Mesenteric fat pad (tissue), 1 donor: Measurements from ENCODE around the gene DHCR24. TPM values are rescaled to one million over a fixed set of nuclear protein-coding genes. Genes with fewer than 3 reads are reported as not detected.

Experiments
- DNase-seq: peaks from one replicate; pipeline ENCODE4 v3.0.0-alpha.2; 2020; ENCODE audit warnings: low spot score
- total RNA-seq: library from RNA; stranded (reverse); fragmentation: NEBNext Ultra II Directional; extraction: Animal tissue kit (Norgen Biotek cat#: 25700); gene quantifications from one replicate; pipeline ENCODE4 v1.2.1, GENCODE V29; 2021
- donor health status: DM: yes; HTN: yes; CAD: no.

Gene DHCR24
- total RNA-seq, 1 donor from 2014 or later: 115 TPM

GRCh38 chr1:54865238-54866073 lies 21.5 kb downstream of the DHCR24 start:
- peak; percentile 57 for DNase-seq

- DNase-seq: no peak
Observed at GRCh38 chr1:54864460-54865208, 22.4 kb downstream of the DHCR24 start.

GRCh38 chr1:54863267-54863665 lies 23.7 kb downstream of the DHCR24 start:
- no peak for DNase-seq

- no peak for DNase-seq
Observed at GRCh38 chr1:54861070-54861761, 25.8 kb downstream of the DHCR24 start.

GRCh38 chr1:54859700-54860391 lies 27.1 kb downstream of the DHCR24 start:
- no peak for DNase-seq

GRCh38 chr1:54857746-54858561 lies 29.0 kb downstream of the DHCR24 start:
- DNase-seq: peak; percentile 72

GRCh38 chr1:54857141-54857540 lies 29.9 kb downstream of the DHCR24 start:
- no peak for DNase-seq

- peak; percentile 75 for DNase-seq
Observed at GRCh38 chr1:54854381-54855020, 32.5 kb downstream of the DHCR24 start.

- DNase-seq: peak; percentile 75
Observed at GRCh38 chr1:54853793-54854370, 33.1 kb downstream of the DHCR24 start.

- DNase-seq: peak; percentile 68
Observed at GRCh38 chr1:54853096-54853792, 33.8 kb downstream of the DHCR24 start.

GRCh38 chr1:54851936-54852524 lies 35.0 kb downstream of the DHCR24 start:
- DNase-seq: peak; percentile 82

GRCh38 chr1:54851406-54851805 lies 35.6 kb downstream of the DHCR24 start:
- DNase-seq: peak; percentile 79

GRCh38 chr1:54850737-54851136 lies 36.3 kb downstream of the DHCR24 start:
- peak; percentile 64 for DNase-seq

- DNase-seq: no peak
Observed at GRCh38 chr1:54850069-54850730, 36.8 kb downstream of the DHCR24 start.

- DNase-seq: peak; percentile 68
Observed at GRCh38 chr1:54849219-54850068, 37.6 kb downstream of the DHCR24 start.

GRCh38 chr1:54848134-54848948 lies 38.7 kb downstream of the DHCR24 start:
- DNase-seq: peak; percentile 53
